Stimulated activated CD4-positive, alpha-beta T cell treated with anti-CD3 and anti-CD28 coated beads, Interleukin-1b, Interleukin-23, amount 100 ng/mL, for 48 hours (primary cell): ENCODE measurements around the gene FXYD6.
"Not testable (repeated sequence)": the region's sequence is repeated elsewhere in the genome, so short reads cannot be mapped to it uniquely, and the experiment has no call there.

Experiments
- DNase-seq: peaks from one replicate; pipeline ENCODE4 v3.0.0-alpha.2; 2020

The FXYD6 gene, protein sequence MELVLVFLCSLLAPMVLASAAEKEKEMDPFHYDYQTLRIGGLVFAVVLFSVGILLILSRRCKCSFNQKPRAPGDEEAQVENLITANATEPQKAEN

GRCh38 chr11:117876341-117877119 lies at the start of gene FXYD6:
Gene FXYD6, minus strand, starts transcription at chr11:117876658. Its CDS starts 33,882 bp downstream, at chr11:117842776.
- DNase-seq = no peak

DNA sequence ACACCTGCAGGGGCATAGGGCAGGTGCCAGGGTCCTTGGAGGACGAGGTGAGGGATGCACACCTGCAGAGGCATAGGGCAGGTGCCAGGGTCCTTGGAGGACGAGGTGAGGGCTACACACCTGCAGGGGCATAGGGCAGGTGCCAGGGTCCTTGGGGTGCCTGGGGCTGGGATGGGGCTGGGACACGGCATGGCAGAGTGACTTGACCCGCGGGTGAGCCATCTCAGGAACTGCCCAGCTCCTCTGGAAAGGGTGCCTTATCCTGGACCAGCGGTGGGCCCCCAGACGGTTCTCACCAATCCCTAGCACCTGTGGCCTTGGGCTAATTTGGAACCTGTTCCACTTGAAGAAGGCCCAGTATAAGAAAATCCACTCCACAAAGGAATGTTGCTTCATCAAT lies 49.7 kb upstream of the FXYD6 start:
- not testable (repeated sequence) for DNase-seq

GRCh38 chr11:117925198-117925925 lies 48.9 kb upstream of the FXYD6 start:
- DNase-seq = no peak

DNA sequence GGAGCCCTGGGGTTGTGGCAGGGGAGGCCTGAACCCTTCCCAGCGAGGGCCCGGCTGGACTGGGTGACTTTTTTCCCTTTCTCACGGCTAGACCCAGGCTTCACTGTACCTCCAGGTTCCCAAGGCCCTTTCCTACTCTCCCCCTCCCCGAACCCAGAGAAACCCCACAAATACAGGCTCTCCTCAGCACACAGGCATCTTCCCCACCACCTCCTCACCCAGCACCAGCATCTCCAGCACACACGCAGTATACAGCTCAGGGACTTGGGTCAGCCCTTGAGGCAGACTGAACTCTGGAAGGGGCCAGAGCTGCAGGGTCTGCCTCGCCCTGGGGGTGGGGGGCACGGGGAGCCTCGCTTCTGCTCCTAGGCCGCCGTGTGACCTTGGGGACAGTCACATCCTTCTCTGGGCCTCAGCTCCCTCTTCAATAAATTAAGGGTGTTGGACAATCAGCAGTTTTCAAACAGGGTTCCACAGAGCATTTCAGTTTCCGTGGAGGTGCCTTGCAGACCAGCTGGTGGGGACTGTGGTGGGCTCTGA lies 48.2 kb upstream of the FXYD6 start:
- DNase-seq = no peak

- DNase-seq = no peak
Observed at GRCh38 chr11:117923773-117924172, 47.3 kb upstream of the FXYD6 start.

DNA sequence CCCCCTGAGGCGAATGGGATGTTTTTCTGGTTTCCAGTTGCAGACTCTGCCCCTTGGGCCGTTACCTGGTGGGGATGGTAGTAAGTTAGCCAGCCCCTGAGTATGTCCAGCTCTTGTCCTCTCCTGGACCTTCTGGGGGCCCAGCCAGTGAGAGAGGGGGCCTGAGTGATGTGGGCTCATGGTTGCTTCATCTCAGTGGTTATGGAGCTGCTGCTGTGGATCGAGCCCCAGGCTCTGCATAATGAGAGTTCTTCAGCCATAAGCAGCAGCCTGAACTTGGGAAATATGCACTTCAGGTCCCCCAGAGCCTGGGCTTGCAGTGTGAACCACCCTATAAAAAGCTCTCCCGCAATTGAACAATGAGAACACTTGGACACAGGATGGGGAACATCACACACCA lies 46.8 kb upstream of the FXYD6 start:
- DNase-seq = no peak

DNA sequence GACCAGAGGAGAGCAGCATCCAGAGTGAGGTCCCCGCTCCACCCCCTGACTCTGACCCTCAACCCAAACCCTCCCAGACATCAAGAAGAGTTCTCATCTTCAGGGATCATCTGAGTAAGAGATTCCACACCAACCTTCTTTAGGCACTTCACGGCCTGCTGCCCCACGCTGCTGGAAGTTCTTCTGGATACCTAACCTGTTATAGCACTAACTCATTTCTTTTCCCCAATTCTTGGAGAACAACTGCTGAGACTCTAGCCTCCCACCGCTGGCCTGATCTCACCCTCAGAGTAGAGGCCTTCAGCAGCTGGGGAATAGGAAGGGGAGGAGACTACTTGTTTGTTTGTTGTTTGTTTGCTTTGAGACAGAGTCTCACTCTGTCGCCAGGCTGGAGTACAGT lies 45.4 kb upstream of the FXYD6 start:
- no peak for DNase-seq

- no peak for DNase-seq
Observed at GRCh38 chr11:117921456-117921855, 45.0 kb upstream of the FXYD6 start.

GRCh38 chr11:117919781-117920221 lies 43.3 kb upstream of the FXYD6 start:
- peak; percentile 46 for DNase-seq

- no peak for DNase-seq
Observed at GRCh38 chr11:117919341-117919740, 42.9 kb upstream of the FXYD6 start.

- no peak for DNase-seq
Observed at GRCh38 chr11:117918366-117919255, 42.2 kb upstream of the FXYD6 start.

DNA sequence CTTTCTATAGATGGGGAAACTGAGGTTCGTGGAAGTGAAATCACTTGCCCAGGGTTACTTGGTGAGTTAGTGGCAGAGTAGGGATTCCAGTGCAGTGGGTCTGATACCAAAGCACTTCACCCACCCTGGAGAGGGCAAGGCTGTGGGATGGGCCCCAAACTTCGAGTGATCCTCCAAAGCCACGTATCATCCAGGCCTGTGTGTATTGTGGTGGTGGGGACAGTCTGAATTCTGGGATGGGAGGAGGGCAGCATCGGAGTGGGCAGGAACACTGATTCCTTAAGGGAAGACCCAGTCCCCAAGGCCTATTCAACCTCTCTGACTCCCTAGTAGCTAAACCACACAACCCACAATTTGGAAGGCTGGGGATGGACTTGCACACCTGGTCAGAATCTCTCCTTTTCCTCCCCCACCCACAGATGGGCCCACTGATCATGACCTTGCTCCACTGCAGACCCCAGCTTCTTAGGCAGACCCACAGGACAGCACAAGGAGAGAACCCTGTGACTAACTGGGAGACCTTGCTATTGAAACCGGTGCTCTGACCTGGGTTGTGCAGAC lies 41.2 kb upstream of the FXYD6 start:
- DNase-seq = no peak

- DNase-seq = no peak
Observed at GRCh38 chr11:117916956-117917355, 40.5 kb upstream of the FXYD6 start.

- no peak for DNase-seq
Observed at GRCh38 chr11:117915672-117916235, 39.3 kb upstream of the FXYD6 start.

DNA sequence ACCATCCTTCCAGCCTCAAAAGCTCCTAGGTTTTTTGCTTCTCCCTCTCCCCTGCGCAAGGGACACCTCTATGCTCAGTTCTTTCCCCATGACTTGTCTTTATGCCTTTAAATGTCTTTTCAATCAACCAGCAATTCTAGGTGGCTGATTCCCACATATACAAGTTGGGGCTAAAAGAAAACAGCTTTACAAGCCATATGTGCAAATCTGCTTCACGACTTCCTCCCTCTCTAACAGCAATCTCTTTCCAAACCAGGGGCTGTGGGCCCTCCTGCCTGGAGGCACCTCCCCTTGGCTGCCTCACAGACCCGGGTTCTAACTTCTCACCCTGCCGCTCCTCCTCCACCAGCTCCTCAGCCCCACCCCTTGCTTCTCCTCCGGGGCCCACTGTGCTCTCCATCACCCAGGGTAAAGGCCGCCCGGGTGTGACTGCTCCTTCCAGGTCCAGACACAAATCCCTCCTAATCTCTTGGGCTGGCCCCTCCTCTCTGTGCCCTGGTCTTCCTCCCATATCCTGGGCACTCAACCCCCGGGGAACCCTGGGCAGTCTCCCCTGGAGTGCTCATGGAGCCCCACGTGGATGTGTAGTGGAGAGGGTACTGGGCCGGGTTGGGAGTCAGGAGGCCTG lies 38.6 kb upstream of the FXYD6 start:
- DNase-seq = no peak

DNA sequence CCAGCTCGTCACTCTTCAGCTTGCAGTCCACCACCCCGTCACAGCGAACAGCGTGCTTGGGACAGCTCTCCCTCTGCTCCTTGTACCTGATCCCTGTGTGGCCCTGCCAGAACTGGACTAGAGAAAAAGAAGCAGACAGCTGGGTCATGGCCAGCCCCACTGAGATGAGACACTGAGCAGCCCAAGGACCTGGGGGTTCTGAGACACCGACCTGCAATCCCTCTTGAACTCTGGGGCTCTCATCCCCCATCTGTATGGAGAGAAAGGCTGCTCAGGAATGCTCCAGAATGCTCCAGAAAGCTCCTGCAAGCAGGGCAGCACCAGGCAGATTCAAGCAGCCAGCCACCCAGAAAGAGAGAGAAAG lies 37.9 kb upstream of the FXYD6 start:
- DNase-seq = no peak

GRCh38 chr11:117913736-117914397 lies 37.4 kb upstream of the FXYD6 start:
- DNase-seq = no peak

GRCh38 chr11:117912497-117912896 lies 36.0 kb upstream of the FXYD6 start:
- DNase-seq = no peak

GRCh38 chr11:117911694-117912093 lies 35.2 kb upstream of the FXYD6 start:
- DNase-seq = no peak

DNA sequence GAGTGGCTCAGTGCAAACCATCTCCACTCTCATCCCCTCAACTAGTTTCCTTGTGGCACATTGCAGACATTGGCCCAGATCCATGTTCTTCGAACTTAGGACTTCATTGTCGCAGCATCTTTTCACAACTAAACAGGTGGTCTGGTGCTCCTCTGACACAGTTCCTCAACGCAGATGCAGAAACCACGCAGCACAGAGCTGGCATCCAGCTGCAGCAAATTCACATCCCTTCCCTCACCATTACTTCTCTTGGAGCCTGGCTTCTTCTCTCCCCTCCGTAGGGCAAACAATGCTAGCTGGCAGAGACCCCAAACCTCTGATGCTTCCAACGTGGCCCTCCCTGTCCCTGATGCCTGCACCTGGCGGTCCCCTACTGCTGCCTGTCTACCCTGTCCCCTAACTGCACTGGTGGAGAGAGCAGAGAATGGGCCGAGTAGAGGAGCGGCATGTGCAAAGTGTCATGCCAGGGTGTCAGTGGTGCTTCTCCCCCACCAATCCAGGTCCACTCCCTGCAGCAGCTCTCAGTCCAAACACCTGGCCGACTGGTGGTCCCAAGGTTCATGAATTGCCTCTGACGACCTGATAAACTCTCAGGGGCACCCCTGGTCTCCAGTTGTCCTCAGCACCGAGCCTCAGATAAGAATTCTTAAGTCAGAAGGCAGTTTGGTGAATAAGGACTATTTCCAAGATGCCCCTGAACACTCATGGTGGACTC lies 34.6 kb upstream of the FXYD6 start:
- no peak for DNase-seq
